NB4 (cell line): ENCODE results near the gene SCARB2.

Source experiments
- DNase-seq: peaks from one replicate; pipeline ENCODE4 v3.0.0; 2010; ENCODE audit warnings: low read depth
- H3K4me3 ChIP-seq: one replicate; pipeline ENCODE4 v1.5.1; 2011; ENCODE audit warnings: mild to moderate bottlenecking, low read depth, low read length, moderate library complexity
- MYC ChIP-seq: IDR thresholded peaks from 2 replicates; pipeline ENCODE4 v1.6.1; 2011; ENCODE audit warnings: low read depth, low read length
- POLR2A ChIP-seq: IDR thresholded peaks from 2 replicates; pipeline ENCODE4 v1.6.1; 2011; ENCODE audit warnings: mild to moderate bottlenecking; ENCODE audit not compliant: insufficient read length; ENCODE audit errors: extremely low read depth
- TF ChIP-seq, protein P1 (sequence below): IDR thresholded peaks from one replicate; pipeline ENCODE4 v1.5.1; 2012; ENCODE audit warnings: low read depth, low read length
- TF ChIP-seq, protein P2 (sequence below): IDR thresholded peaks from 2 replicates; pipeline ENCODE4 v1.6.1; 2011; ENCODE audit warnings: low read depth, low read length

SCARB2 gene

DNA sequence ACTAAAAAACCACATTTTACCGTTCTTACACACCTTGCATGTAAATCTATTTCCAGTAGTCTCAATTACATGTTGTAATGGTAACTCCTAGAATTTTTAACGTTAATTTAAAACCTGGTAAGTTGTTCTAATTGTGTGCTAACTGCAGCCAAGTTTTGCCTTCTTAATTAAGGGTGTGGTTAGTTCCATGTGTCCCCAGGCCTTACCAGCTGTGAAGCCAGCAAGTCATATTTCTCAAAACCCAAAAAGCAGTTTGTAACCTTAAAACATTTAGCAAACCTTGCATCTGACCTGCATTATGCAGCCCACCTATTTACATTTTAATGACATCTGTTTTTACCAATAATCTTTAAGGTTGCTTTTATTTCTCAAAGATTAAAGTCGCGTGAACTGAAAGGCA is 19.5 kb upstream of the SCARB2 start:
- TF ChIP-seq, protein P1, sequence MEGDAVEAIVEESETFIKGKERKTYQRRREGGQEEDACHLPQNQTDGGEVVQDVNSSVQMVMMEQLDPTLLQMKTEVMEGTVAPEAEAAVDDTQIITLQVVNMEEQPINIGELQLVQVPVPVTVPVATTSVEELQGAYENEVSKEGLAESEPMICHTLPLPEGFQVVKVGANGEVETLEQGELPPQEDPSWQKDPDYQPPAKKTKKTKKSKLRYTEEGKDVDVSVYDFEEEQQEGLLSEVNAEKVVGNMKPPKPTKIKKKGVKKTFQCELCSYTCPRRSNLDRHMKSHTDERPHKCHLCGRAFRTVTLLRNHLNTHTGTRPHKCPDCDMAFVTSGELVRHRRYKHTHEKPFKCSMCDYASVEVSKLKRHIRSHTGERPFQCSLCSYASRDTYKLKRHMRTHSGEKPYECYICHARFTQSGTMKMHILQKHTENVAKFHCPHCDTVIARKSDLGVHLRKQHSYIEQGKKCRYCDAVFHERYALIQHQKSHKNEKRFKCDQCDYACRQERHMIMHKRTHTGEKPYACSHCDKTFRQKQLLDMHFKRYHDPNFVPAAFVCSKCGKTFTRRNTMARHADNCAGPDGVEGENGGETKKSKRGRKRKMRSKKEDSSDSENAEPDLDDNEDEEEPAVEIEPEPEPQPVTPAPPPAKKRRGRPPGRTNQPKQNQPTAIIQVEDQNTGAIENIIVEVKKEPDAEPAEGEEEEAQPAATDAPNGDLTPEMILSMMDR = no peak
- TF ChIP-seq, protein P2, sequence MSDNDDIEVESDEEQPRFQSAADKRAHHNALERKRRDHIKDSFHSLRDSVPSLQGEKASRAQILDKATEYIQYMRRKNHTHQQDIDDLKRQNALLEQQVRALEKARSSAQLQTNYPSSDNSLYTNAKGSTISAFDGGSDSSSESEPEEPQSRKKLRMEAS = no peak
- TF ChIP-seq POLR2A (no peak), MYC (no peak)
- H3K4me3 ChIP-seq = no peak overlapping the region
- DNase-seq = no peak

DNA sequence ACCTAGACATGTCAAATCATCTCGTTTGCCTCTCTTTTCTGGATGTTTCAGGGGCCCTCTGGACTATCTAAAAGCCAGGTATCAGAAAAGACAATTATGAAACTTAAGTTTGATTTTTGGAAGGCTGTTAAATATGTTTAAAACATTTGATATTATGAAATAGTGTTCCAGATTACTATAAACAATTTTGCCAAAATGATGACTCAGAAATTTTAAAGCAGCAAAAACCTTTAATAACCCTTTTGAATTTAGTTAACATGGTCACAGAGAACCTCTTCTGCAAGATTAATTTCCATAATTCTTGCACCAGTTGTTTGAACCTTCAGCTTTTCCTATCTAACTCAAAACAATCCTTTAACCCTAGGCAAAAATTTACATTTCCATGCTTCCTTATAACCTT is 19.1 kb upstream of the SCARB2 start:
- H3K4me3 ChIP-seq = no peak overlapping the region
- TF ChIP-seq, protein P2 = no peak
- TF ChIP-seq POLR2A = no peak
- TF ChIP-seq, protein P1 = no peak
- no peak for TF ChIP-seq MYC
- DNase-seq = no peak

DNA sequence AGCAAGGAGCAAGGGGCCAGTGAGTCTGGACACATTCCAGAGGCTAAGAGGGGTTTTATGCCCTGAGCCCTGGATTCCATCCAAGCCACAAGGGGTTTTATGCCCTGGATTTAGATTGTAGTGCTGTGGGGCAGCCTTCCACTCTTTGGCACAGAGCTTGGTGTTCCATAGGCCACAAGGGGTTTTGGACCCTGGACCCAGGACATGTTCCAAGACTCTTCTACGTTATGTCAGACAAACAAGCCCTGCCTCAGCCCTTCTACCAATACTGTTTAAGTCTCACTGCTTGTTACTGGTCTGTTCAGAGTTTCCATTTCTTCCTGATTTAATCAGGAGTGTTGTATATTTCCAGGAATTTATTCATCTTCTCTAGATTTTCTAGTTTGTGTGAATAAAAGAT is 12.8 kb upstream of the SCARB2 start:
- no peak for DNase-seq
- no peak overlapping the region for H3K4me3 ChIP-seq
- TF ChIP-seq, protein P1 = no peak
- TF ChIP-seq POLR2A = no peak
- TF ChIP-seq, protein P2 = no peak
- no peak for TF ChIP-seq MYC

DNA sequence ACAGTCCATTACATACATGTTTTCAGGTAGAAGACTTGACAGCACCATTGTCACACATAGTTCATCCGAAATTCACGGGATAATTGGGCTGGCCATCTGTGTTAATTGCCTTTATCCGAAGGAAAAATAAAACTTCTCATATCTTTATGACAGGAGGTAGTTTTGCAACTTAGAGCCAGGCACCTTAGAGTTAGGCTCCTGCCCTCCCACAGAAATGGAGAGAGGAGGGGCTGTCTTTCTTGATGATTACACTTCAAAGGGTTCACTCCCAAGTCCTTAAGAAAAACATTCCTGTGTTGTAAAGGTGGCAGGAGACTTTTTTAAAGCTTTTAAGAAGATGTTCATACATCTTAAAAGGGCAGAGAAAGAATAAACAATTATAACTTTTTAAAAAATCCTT is 10.5 kb upstream of the SCARB2 start:
- no peak overlapping the region for H3K4me3 ChIP-seq
- DNase-seq = no peak
- TF ChIP-seq MYC (no peak), POLR2A (no peak)
- TF ChIP-seq, protein P1 = no peak
- TF ChIP-seq, protein P2 = no peak

DNA sequence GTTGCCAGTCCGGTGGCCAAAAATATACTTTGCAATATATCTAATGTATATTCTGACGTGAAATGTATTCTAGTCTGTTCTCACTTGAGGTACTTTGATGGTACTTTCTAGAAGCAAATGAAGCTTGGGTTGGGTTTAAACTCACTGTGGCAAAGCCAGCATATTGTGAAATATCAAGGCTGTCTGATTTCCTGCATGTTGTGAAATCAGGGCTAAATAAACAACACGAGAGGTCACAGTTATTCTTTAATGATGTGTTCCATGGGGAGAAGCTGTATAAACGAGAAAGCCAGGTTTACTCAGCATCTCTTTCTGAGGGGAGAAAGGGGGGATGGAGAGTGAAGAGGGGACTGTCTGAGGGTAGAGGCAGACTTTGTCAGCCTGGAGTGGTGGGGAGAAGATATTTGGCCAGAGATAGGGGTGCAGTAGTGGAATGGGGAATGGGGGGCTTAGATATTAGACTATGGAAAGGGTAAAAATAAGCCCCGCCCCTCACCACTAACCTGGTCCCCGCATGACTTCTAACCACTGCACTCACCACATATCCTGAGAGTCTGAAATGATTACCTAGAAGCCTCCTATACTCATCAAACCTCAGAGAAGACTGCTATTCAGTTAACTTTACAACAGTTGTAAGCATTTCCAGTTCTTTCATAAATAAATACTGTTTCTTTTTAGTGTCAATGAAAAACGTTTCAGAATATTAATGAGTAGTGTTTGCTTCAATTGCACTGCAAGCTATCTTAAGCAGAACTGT is 5.9 kb upstream of the SCARB2 start:
- DNase-seq = peak; percentile 57
- TF ChIP-seq MYC (0 out of 2 replicates have a peak, but pooled peaks have one; percentile 14), POLR2A (no peak)
- TF ChIP-seq, protein P2 = no peak
- no peak overlapping the region for H3K4me3 ChIP-seq

DNA sequence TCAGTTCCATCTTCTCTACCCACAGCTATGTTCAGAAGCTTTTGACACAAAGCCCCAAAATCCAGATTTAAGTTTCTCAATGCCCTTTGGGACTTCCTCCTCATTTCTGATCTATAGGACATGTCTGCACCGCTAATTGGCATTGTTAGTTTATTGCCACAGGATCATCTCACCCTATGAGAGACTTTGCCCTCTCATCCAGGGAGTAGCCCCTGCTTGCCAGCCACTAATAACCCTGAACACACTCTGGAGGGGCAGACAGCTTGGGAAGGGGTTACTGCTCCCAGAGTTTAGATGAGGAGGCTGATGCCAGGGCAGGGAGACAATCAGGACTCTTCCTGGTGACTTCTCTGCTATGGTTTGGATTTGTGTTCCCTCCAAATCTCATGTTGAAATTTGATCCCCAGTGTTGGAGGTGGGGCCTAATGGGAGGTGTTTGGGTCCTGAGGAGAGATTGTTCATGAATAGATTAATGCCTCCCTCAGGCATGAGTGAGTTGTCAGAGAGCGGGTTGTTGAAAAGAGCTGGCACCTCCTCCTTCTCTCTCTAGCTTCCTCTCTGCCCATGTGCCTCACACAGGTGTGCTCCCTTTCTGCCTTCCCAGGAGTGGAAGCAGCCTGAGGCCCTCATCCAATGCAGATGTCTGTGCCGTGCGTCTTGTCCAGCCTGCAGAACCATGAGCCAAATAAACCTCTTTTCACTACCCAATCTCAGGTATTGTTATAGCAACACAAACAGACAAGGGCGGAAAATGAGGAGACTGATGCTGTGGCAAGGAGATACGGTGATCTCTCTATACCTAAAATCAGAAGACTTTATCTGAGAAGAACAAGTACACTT is 3.6 kb upstream of the SCARB2 start:
- DNase-seq = no peak
- no peak overlapping the region for H3K4me3 ChIP-seq
- TF ChIP-seq MYC (no peak), POLR2A (no peak)
- TF ChIP-seq, protein P1 = no peak
- TF ChIP-seq, protein P2 = no peak
